Chondrocyte (in vitro differentiated cells): ENCODE data around the gene PSMG2. TPM values are rescaled to one million over a fixed set of nuclear protein-coding genes. Genes with fewer than 3 reads are reported as not detected.

Experiments used
- DNase-seq: peaks from one replicate; pipeline ENCODE4 v3.0.0; 2021; ENCODE audit warnings: mixed read lengths, low spot score
- H3K27ac Mint-ChIP-seq: one replicate; pipeline ENCODE4 v1.8.0; 2021; ENCODE audit warnings: mild to moderate bottlenecking, moderate library complexity, mixed read lengths; ENCODE audit not compliant: unreplicated experiment
- H3K27me3 Mint-ChIP-seq: 2 replicates; pipeline ENCODE4 v1.8.0; 2021; ENCODE audit warnings: low read depth, mixed read lengths
- H3K36me3 Mint-ChIP-seq: 2 replicates; pipeline ENCODE4 v1.8.0; 2021; ENCODE audit warnings: low read depth, mixed read lengths
- H3K4me1 Mint-ChIP-seq: 2 replicates; pipeline ENCODE4 v1.8.0; 2021; ENCODE audit warnings: low read depth, mild to moderate bottlenecking, mixed read lengths
- H3K4me3 Mint-ChIP-seq: one replicate; pipeline ENCODE4 v1.8.0; 2021; ENCODE audit warnings: mild to moderate bottlenecking, moderate library complexity, mixed read lengths; ENCODE audit not compliant: unreplicated experiment
- H3K9me3 Mint-ChIP-seq: 2 replicates; pipeline ENCODE4 v1.8.0; 2021; ENCODE audit warnings: low read depth, mixed read lengths
- CTCF ChIP-seq: fragments of 200-600 bp; sonication (generic); IDR thresholded peaks from 2 replicates; pipeline ENCODE4 v1.5.0; 2021; ENCODE audit warnings: antibody characterized with exemption, mild to moderate bottlenecking, moderate library complexity
- total RNA-seq: library from RNA; stranded (reverse); gene quantifications from 3 replicates; pipeline ENCODE4 v1.2.1, GENCODE V29; 2021

PSMG2 gene
- total RNA-seq, 1 donor from 2014 or later = 44.4 TPM

GRCh38 chr18:12722731-12723130, 19.9 kb downstream of the PSMG2 start:
- DNase-seq = no peak
- no peak for TF ChIP-seq CTCF
- Mint-ChIP-seq H3K27me3 (no peaks in the 10 kb centered on the region), H3K27ac (no peak overlapping the region), H3K4me1 (no peaks in the 10 kb centered on the region), H3K36me3 (peaks cover 15% of the 10 kb centered on the region), H3K9me3 (no peaks in the 10 kb centered on the region), H3K4me3 (no peak overlapping the region)

GRCh38 chr18:12726331-12726730, 23.5 kb downstream of the PSMG2 start:
- Mint-ChIP-seq H3K9me3 (peaks cover 8% of the 10 kb centered on the region), H3K4me1 (no peaks in the 10 kb centered on the region), H3K27me3 (no peaks in the 10 kb centered on the region), H3K27ac (no peak overlapping the region), H3K36me3 (peaks cover 17% of the 10 kb centered on the region), H3K4me3 (no peak overlapping the region)
- no peak for TF ChIP-seq CTCF
- DNase-seq = no peak

- peaks cover 8% of the 10 kb centered on the region for H3K9me3 Mint-ChIP-seq
- no peaks in the 10 kb centered on the region for H3K27me3 Mint-ChIP-seq
- no peak for DNase-seq
- peak; percentile 91 for TF ChIP-seq CTCF
- H3K36me3 Mint-ChIP-seq = peaks cover 13% of the 10 kb centered on the region
- peak overlapping the region; percentile 42 for H3K27ac Mint-ChIP-seq
- no peak overlapping the region for H3K4me3 Mint-ChIP-seq
- H3K4me1 Mint-ChIP-seq = no peaks in the 10 kb centered on the region
These were observed 24.1 kb downstream of the PSMG2 start for GRCh38 chr18:12726774-12727550.

- H3K4me3 Mint-ChIP-seq = no peak overlapping the region
- no peak for DNase-seq
- no peak overlapping the region for H3K27ac Mint-ChIP-seq
These were observed 34.5 kb downstream of the PSMG2 start for GRCh38 chr18:12737243-12737902.

More at GRCh38 chr18:12737243-12737902, 34.5 kb downstream of the PSMG2 start:
- TF ChIP-seq CTCF = peak; percentile 8
- Mint-ChIP-seq H3K36me3 (no peaks in the 10 kb centered on the region), H3K9me3 (no peaks in the 10 kb centered on the region), H3K4me1 (peaks cover 7% of the 10 kb centered on the region), H3K27me3 (no peaks in the 10 kb centered on the region)
